CMK (cell line): ENCODE measurements around the gene PTPRT.

ENCODE experiments used
- DNase-seq: peaks from one replicate; pipeline ENCODE4 v3.0.0-alpha.2; 2010; ENCODE audit warnings: low read depth

Gene PTPRT

DNA sequence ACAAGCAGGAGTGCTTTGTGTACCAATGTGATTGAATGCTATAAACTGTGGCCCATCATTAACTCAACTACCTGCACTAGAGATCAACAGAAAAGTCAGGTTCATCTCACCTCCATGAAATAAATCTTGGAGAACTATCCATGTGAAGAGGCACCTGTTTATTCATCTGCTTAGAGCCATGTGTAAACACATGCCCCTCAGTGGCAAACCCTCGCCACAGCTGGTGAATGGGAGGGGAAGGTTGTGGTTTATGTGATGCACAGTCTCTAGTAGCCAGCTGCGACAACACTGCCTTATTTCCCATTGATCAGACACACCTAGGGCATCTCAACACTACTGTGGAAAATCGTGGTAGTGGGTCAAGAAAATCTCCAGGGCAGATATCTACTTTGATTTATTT is 640.2 kb downstream of the PTPRT start:
- no peak for DNase-seq

DNA sequence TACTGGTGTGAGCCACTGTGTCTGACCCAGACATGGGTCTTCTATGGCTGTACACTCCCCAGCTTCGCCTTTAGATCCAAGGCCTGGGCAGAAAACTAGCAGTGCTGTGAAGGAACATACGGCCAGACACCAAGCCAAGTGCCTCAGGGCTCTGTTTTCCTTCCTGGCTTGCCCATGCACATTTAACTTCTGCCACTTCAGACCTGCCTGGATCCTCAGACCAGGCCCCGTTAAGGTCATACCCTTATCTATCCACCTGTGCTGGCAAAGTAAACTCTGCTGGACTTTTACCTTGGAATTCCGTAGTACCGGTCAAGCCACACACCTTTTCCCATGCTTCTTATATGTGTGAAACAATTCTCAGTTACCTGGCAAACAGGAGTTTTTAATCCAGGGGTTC is 644.8 kb downstream of the PTPRT start:
- no peak for DNase-seq

DNA sequence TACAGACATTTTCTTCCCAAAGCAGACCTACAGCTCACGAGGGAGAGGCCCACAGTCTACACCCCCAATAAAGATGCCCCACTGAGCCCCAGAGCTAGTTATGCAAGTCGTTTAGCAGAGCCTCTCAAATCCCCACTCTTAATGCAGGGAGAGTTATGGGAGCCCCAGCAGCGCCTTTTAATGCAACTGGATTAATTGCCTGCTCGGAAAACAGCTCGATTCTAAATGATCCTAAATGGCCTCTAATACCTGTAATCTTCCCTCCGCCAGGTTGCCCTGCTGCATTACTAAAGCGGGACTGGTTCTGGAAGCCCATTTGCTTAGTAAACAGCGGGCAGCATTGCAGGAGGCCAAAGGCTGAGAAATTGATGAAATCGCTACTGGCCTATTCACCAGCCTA is 656.9 kb downstream of the PTPRT start:
- no peak for DNase-seq

- DNase-seq, result no peak
Observed at GRCh38 chr20:42531508-42531961, 658.2 kb downstream of the PTPRT start.

DNA sequence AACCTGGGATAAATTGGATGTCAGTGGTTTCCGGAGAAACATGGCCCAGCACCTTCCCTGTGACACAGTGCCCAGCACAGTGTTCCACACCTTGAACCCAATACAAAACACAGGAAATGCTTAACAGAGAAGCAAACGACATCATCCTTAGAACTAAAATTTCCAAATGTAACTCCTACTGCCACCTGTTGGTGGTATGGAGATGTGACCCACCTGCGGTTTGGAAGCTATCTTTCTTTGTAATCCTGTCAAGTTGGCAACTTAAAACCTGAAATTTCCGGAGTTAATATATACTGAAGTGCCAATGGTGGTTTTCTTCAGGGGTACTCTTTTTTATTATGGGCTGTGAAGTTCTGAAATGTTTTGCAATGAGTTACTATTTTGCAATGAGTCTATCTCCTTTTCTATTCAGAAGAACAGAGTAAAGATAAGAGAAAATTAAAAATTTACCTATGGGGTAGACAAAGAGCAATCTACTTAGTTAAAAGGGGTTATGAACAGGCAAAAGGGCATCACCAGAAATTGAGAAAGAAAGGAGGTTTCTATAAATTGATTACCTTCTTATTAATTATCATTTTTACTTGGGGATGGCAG is 658.8 kb downstream of the PTPRT start:
- no peak for DNase-seq

DNA sequence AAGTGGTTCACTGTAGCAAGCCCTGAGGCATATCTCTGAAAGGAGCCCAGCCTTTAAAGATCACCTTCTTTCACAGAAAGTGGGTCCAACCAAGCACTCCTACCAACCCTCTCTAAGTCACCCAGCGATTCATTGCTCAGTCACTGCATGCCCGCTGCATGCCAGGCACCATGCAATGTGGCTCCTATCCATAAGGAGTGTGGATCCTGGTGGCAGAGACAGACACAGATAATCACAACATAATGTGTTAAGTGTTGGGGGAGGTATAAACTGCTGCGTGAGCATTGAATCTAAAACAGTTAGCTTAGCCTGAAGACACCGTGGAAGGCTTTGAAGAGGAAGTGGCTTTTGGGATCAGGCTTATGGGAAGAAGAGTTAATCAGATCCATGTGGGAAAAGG is 659.5 kb downstream of the PTPRT start:
- DNase-seq, result no peak

DNA sequence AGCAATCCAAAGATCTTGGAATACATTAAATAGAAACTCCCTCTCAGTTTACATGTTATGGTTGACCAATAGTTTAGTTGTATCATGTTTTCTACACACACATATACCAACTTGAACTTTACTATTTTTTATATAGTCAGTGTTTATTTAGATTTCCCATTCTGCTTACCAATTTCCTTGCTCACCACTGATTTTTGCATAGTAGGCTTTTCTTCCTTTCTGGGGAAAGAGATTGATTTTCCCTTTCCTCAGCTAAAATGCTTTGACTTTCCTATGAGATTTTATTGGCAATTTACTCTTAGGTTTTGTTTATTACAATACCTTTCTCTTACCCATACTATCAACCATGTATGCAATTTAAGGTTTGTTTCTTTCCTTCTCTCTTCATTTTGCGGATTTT is 665.6 kb downstream of the PTPRT start:
- no peak for DNase-seq

DNA sequence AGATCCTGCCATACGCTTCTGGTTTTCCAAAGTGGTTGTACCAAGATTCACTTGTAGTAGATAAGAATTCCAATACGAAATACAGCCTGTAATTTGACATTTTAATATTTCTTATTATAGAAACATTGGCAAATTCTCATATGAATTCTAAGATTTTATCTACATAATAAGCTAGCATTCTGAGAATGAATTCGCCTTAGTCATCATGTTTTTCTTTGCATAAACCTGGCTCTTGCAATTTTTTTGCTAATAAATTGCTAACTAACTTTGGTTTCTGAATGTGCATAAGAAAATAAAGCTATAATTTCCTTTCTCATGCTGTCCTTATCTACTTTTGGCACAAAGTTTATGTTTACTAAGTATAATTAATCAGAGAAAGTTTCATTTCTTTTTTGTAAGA is 673.0 kb downstream of the PTPRT start:
- no peak for DNase-seq

DNA sequence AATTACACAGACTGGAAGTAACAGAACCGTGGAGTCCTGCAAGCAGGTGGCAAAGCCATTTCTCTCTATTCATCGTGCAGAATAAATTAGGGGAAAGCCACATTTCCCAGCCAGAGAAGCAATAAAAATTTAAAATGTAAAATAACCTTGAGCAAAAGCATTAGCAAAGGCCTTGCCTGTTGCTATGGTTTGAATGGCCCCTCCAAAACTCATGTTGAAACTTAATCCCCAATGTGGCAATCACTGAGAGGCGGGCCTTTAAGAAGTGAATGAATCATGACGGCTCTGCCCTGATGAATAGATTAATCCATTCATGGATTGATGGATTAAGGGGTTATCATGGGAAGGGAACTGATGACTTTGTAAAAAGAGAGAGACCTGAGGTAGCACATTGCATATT is 679.0 kb downstream of the PTPRT start:
- no peak for DNase-seq

GRCh38 chr20:42507874-42508273 is 681.8 kb downstream of the PTPRT start:
- no peak for DNase-seq

GRCh38 chr20:42506397-42506796 is 683.3 kb downstream of the PTPRT start:
- DNase-seq, result no peak

DNA sequence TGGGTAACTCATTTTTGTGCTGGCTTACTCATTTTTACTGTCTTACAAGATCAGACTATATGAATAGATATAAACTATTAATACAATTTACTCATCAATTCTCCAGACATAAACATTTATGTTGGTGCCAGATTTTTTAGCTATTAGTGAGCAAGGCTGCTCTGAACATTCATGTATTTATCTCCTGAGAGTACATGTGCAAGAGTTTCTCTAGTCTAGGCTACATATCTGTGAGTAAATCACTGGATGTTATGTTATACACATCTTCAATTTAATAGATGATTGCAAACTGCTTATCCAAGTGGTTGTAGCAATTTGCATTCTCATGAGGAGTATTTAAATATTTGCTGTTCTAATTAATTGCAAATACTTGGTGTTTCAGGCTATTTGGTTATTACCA is 687.1 kb downstream of the PTPRT start:
- DNase-seq, result no peak

DNA sequence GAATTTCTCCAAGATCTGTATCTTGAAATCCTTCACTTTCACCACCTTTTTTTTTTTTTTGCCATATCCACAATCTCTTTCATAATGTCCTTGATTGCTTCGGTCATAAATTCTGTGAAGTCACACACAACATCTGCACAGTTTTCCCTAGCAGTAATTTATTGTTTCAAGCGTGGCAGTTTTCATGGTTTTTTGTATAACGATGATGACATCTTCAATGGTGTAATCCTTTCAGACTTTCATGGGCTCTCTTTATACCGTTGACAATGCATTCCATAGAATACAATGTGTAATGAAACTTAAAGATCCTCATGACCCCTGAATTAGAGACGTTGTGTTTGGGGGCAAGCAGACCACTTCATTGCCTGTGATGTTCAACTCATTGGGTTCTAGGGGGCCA is 693.1 kb downstream of the PTPRT start:
- DNase-seq, result no peak

DNA sequence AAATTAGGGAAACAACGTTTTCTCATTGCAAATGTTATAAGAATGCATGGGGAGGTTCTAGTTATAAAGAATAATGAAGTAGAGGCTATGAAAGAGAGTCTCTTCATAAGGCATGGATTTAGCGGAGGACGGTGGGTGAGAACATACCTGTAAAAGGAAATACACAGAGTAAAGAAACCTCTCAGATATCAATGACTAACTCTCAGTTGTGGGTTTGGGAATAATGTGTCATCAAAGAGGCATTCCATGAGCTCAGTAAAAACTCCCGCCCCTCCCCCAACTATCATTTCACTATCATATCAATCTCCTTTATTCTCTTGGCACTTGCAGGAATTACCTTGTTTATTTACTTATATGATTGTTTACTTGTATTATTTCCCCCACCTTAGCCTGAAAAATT is 695.4 kb downstream of the PTPRT start:
- DNase-seq, result no peak

DNA sequence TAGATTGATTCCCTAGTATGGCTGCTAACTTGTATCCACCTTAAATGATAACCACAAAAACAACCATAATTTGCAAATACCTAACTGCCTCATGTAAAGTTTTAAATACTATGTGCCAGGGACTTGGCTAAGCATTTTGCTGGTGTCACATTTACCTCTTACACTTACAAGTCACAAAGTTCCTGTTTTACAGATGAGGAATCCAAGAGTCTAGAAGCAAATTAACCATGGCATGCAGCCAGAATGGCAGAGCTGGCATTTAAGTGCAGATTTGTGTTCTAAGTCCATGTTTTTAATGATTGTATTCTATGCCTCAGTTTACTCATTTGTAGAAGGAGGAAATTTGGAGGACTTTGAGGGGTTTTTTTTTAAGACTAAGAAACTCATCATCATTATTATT is 696.7 kb downstream of the PTPRT start:
- DNase-seq, result no peak

DNA sequence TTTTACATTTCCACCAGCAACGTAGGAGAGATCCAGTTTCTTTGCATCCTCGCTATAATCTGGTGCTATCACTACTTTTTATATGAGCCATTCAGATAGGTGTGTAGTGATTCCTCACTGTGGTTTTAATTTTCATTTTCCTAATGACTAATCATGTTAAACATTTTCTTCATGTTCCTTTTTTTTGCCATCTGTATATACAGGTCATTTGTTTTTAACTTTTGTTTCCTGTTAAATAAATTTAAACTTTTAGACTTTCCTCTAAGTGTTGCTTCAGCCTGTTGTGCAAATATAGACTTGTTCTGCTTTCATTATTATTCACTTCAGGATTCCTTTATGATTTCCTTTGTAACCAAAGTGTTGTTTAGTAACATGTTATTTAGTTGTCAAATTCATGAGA is 697.4 kb downstream of the PTPRT start:
- no peak for DNase-seq

DNA sequence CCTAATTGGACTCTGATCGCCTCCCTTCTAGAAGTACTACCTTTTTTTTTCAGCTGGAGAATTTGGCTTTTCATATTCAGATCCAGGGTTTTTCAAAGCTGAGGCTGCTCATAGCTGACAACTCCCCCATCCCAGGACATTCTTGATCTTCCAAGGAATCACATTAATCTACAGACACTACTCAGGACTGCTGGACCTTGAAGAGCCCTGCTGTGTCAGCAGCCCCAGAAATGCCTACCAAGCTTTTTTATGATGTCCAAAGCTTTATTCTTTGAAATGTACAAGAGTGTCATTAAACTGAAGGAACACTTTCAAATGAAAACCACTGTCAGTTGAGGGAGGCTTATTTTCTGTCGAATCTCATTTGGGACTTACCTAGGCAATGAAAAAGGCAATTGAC is 704.1 kb downstream of the PTPRT start:
- no peak for DNase-seq

- DNase-seq, result no peak
Observed at GRCh38 chr20:42484790-42485375, 704.8 kb downstream of the PTPRT start.

GRCh38 chr20:42484335-42484734 is 705.4 kb downstream of the PTPRT start:
- DNase-seq, result no peak

GRCh38 chr20:42483730-42484303 is 705.9 kb downstream of the PTPRT start:
- DNase-seq, result peak; percentile 1

DNA sequence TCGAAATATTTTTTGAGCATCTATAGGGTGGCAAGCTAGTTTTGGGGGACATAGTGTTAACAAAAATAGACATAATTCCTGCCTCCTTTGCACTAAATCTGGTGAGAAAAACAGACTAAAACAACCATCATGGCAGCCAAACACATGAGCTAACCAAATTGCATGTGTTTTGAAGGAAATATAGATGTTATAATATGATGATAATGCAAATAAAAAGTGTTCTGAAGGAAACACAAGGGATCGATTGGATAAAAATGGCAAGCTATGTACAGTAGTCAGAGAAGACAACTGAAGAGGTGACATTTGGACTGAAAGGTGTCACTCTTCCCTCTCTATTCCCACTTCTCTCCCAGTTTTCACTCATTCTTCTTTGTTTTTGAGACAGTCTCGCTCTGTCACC is 706.9 kb downstream of the PTPRT start:
- DNase-seq, result no peak

- no peak for DNase-seq
Observed at GRCh38 chr20:42475773-42476172, 713.9 kb downstream of the PTPRT start.

GRCh38 chr20:42474646-42475045 is 715.1 kb downstream of the PTPRT start:
- DNase-seq, result no peak

DNA sequence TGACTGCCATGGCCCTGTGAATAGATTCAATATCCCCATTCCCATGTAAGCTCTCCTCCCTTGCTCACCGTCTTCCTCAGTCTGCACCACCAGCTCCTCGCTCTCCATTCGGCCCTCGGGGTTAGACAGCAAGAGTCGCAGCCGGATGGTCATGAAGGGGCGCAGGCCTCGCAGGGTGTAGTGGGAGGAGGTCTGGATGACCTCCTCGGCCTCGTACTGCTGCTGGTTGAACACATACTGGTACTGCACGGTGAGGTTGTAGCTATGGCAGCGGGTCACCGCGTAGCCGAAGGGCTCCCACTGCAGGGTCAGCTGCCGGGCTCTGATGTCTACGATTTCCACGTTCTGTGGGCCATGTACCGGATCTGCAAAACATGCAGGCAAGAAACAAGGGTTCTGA is 717.5 kb downstream of the PTPRT start:
- no peak for DNase-seq
